TTC549 (cell line): ENCODE data around the gene LRCOL1.

Experiments used
- FAIRE-seq: peaks from 2 replicates; lab custom pipeline; 2012; peaks lifted over from hg19 to GRCh38; lab: Jason Lieb, UNC

Gene LRCOL1

DNA sequence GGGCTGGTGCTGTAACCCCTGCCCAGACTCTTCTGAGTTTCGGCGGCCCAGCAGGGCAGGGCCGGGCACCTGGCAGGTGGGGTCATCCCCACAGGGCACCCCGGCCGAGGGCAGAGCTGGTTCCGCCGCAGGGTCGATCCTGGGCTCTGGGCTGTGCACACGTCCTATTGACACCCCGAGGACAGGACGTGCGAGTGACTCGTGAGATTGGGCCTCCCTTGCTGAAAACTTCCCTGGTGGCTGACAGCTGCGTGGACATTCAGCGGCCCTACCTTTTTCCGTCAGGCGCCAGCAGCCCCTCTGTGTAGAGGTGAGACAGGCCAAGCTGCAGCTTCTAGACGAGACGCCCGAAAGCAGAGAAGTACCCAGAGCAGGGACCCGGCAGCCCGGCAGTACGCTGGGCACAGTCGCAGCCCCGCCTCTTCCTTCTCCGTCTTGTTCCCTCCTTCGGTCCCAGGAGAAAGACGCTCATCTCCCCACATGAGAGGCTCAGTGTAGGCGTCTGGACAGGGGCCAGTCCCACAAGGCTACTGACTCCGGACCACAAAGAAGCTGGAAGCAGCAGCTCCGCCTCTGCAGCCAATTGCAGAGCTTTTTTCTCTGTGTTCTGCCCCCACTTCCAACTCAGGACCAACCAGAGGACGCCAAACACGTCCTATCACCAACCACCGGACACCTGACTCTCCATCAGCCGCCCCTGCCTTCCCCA, at the start of gene LRCOL1:
LRCOL1 (minus strand) TSS at position 532 of the 709 bp plus-strand sequence. CDS start 4,331 bp downstream, outside the sequence.
- FAIRE-seq = no peak

DNA sequence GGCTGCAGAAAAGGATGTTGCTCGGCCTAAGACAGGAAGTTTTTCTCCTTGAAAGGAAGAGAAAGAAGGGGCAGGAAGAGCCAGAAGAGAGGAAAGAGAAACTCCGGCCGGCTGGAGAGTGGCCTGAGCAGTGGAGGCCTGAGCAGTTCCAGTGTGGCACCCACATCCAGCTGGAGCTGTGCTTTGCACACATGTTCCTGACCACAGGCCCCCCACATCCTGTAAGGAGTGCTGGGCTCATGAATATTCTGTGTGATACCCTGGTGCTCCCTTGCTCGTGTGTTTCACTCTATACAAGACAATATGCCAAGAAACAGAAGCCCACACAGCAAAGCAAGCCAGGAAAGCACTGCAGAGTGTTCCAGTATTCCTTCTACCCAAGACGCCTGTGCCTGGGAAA, 49.7 kb upstream of the LRCOL1 start:
- FAIRE-seq = no peak

DNA sequence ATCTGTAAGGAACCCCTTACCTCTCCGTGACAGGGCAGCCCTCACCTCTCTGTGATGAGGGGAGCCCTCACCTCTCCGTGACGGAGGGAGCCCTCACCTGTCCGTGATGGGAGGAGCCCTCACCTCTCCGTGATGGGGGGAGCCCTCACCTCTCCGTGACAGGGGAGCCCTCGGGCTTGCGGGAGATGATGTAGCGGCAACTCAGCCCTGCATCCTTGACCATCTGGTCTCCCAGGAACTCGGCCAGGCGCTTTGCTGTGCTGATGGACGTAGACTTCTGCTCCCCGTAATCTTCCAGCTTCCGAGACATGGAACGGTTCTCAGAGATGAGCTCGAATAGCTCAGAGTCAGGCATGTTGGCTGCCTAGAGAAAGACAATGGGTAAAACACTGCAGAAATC, 48.8 kb upstream of the LRCOL1 start:
- no peak for FAIRE-seq

DNA sequence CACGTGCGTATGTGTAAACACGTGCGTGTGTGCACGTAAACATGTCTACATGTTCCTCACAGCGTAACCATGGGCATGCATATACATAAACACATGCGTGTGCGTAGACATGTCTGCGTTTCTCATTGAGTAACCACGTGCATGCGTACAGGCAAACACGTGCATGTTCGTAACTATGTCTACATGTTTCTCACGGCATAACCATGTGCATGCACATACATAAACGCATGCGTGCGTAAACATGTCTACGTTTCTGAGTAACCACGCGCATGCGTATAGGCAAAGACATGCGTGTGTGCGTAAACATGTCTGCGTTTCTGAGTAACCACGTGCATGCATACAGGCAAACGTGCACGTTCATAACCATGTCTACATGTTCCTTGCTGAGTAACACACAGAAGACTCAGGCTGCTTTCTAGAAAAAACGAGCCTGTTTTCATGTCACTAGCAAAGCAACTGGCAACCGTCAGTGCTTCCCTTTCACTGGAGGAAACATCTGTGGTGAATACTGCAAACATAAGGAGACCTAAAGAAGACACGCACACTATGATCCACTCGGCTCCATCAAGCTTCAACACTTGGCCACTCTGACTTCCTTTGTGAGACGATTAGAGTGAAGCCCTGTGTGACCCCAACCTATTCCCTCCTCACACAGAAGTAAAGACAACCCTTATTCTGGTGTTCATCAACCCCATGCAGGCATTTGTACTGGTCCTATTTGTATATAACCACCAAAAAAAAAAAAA, 47.9 kb upstream of the LRCOL1 start:
- no peak for FAIRE-seq

DNA sequence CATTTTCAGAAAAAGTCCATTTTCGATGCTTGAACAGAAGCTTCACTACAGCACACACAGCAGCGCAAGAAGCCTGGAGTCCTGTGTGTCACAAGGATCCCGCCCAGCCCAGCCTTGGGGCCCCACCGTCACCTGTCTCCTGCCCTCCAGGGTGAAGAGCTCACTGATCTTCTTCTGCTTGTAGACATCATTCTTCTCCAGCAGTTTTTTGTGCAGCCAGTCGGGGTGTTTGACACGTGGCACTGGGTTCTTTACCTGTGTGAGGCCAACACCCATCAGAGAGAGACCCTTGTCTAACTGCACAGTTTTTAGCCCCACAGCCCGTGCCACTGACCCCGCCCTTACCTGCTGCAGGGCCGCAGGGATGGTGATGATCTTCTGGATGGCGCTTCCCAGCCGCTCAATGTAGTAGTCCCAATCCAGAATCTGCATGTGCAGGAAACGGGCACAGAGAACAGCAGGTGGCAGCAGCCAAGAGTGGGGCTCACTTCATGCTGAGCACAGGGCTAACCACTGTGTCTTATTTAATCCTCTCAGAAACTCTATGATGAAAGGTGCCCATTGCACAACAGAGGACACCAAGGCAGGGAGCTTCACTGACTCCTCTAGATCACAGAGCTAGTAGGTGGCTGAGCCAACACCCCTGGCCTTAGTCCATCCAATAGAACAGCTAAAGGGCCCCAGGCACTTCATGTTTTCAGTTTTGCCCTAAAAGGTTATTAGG, 46.8 kb upstream of the LRCOL1 start:
- FAIRE-seq = no peak

DNA sequence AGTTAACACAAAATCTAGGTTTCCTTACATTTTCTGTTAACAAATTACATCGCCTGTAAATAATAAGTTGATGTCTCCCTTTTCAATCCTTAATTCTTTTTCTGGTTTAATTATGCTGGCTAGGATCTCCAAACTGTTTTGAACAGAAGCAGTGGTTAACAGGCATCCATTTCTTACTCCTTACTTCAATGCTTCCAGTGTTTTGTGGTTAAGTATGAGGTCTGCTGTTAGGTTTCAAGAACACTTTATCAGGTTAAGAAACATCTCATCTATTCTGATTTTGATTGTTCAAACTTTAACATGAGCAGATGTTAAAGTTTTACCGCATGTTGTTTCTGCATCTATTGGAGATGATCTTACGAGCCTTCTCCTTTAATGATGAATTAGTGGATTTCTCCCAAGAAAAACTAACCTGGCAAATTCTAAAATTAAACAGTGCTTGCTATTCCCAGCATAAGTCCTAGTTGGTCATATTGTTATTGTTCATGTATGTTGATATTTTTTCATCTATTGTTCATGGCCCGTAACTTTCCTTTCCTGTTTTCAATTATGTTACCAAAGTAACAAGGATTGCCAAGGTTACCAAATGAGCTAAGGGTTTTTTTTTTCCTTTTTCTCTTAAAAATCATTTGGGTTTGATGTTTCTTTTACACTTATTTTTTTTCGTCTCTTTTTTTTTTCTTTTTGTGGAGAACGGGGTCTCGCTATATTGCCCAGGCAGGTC, 43.3 kb upstream of the LRCOL1 start:
- FAIRE-seq = no peak

DNA sequence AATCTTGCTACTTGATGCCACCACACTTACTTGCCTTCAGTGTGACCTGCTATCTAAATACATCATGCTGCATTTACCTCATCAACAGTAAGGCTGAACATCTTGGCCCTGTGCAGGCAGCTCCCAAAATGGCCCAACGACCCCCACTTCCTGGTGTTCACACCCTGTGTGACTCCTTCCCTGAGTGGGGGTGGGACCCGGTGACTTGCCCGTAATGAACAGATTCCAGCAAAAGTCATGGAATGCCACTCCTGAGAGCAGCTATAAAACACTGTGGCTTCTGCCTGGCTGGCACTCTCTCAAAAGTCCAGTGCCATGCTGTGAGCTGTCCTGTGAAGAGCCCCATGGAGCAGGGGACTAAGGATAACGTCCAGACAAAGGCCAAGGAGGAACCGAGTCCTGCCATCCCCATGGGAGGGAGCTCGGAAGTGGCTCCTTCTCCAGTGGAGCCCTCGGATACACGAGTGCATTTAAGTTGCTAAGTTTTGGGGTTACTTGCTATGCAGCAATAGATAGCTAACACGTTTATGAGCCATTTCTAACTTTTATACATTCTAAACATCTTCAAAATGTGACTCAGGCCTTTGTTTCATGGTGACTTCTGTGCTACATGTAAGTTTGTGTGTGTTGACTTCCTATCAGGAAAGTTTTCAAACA, 41.2 kb upstream of the LRCOL1 start:
- no peak for FAIRE-seq

DNA sequence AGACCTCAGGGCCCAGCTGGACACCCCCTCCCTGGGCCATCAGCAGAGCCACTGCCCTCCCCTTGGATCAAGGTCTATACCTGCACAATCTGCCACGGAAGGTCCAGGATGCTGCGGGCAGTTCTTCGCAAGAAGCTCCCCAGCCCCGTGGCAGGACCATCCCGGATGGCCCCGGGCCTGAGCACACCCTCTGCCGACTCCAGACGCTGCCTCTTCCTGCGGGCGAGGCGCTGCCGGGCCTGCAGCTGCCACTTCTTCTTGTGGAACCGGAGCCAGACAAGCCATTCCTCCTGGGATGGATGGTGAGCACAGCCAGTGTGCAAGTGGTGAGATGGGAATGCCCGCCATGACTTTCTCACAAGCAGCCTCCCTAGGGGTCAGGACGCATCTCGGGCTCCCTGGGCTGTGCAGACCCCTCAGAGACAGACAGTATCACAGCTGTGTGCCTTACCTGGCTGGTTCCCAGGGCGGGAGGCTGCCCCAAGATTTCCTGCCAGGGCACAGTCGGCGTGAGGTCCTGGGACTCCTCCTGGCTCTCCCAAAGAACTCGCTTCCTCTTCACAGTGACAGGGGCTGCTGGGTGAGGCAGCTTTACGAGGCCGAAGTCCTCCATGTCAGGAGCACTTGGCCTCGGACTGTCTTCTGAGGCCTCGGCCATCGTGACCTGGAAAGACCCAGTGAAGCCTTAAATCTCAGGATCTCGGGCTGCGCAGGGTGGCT, 39.0 kb upstream of the LRCOL1 start:
- no peak for FAIRE-seq

DNA sequence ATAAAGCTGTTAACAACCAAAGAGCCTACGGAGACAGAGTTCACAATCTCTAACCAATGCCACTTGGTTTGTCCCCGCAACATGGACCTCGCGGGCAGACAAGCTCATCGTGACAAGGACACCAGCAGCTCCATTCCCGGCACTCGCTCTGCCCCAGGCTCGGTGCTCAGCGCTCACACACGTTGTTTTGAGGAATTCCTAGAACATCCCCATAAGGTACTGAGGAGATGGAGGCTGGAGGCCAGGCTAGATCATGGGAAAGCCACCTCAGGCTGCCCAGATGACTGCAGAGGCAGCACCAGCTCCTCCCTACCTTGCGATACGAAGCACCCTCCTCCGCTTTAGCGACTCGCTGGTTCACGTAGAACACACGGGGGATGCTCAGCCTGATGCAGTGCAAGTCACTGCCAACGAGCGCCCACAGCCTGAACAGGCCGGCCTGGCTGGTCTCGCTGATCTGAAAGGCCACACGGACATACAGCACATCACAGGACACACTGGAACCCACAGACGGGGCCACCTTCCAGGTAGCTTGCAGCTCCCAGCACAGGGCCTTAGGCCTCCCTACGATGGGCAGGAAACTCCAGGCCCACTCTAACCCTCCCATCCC, 38.3 kb upstream of the LRCOL1 start:
- FAIRE-seq = no peak

DNA sequence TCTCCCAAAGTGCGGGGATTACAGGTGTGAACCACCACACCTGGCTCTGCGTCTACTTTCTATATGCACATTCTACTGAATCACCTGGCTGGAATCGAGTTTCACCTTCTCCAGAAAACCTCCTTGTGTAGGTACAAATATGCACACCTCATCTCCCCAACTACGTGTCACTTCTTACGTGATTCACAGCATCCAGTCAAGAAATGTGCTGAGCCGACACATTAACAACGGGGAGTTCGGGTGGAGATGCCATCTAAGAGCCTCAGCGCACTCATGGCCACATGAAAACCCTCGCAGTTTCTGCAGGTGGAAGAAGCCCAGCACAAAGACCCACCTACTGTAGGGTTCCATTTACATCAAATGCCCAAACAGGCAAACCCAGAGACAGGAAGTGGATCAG, 37.5 kb upstream of the LRCOL1 start:
- no peak for FAIRE-seq

DNA sequence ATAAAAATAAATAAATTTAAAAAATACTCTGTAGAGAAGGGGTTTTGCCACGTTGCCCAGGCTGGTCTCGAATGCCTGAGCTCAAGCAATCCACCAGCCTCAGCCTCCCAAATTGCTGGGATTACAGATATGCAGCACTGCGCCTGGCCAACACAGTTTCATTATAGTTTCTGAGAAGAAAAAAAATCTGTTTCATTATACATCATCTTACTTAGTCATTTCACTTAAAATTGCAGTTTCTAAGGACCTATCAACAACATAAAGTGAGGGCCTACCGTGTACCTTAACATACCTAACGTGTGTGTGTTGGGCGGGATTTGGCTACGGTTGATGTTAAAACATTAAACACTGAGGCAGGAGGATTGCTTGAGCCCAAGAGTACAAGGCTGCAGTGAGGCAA, 36.5 kb upstream of the LRCOL1 start:
- no peak for FAIRE-seq

DNA sequence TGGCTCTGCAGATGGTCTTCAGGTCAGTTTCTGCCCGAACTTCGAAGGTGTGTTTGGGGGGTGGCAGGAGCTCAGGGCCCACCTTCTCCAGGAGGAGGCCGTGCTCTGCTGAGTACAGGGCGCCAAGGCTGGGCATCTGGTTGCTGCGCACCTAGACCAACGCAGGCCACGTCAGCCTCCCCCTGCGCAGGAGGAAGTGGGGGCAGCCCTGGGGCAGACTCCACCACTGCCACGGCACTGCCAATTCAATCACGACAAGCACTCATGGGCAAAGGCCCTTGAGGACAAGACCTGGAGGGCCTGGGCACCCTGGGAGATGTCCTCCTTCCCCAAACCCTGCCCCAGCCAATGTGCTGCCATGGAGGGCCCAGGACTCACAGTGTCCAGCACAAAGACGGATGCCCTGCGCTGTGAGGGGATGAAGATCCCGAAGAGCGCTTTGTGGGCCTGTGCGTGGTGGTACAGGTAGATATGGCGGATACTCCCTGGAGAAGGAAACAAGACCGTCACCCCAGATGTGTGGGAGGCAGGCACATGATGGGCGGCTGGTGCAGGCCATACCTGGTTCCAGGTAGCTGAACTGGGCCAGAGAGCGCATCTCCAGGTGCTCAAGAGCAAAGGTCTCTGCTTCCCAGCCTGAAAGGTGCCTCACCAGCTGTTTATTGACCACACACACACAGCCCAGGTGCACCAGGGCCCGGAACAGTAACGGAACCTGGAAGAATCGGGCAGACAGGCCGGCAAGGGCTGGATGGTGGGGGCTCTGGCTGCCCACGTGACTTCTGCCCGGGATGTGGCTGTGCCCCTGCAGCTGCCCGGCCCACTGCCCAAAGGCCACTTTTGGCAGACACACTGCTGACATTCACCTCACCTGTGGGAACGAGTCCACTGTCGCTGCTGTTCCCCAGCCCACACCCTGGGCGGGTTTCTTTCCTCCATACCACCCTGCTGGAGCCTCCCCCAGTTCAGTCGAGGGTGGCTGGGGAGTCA, 32.8 kb upstream of the LRCOL1 start:
- no peak for FAIRE-seq

DNA sequence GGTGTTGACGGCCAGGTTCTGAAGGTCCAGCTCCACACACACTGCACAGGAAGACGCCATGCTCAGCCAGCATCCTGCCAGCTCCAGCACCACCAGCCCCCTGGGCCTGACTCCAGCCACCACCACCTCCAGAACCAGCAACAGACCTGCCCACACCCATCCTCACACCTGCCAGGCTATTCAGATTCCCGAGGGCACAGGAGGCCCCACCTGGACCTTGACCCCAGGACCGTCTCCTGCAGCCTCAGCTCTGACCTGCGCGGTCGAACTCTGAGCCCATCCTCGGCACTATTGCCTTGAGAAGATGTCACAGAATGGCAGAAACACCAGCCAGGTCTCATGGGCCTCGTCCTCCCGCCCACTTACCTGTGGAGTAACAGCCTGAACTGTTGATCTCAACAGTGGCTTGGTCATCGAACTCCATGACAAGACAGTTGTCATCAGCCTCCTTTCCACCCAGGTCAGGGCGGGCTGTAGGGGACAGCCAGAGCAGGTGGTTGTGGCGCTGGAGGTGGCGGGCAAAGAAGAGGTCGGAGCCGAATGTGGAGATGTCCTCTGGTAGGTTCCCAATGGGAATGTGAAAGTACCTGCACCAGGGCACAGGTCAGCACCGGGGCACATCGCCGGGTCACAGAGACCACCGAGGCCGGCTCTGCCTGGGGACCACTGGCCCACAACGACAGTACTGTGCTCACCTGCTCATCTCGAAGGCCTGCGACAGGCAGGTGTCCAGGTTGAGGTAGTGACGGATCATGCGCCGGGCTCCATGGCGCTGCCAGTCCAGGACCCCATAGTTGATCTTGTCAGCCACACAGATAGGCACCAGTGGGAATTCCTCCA, 31.6 kb upstream of the LRCOL1 start:
- FAIRE-seq = no peak

DNA sequence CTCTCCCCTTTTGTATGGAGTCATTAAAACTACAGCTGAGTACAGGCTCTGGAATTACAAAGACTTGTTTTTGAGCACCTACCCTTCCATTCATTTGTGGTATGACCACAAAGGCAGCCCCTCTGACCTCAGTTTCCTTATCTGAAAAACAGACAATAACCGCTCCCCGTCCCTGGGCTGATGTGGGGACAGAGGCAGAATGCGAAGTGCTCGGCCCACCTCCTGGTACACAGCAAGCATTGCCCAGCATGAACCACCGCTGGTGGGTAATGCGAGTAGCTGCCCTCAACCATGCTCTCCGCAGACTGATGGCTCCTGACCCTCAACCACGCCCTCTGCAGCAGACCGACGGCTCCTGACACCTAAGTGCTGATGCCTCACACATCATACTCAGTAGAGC, 30.6 kb upstream of the LRCOL1 start:
- FAIRE-seq = no peak

DNA sequence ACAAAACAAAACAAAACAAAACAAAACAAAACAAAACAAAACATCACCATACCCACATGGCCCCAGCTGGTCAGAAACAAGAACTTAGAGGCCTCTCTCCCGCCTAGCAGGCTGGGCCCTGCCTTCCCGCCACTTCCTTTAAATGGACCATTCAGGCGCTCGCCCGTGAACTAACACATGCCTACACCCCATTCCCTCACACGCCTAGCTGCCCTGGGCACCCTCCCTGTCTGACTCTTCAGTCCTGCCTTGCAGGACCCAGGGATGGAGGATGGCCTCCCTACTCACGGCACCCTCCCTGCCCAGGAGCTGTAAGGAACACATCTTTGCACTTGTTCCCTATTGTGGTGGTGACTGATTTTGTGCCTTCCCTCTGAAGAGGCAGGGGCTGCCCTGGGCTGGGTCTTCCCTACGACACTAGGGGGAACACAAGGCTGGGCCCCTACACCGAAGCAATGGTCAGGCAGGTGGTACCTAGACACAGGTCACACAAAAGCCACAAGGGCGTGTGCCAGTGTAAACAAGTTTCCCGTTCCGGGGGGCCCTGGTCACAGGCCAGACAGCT, 29.7 kb upstream of the LRCOL1 start:
- no peak for FAIRE-seq

DNA sequence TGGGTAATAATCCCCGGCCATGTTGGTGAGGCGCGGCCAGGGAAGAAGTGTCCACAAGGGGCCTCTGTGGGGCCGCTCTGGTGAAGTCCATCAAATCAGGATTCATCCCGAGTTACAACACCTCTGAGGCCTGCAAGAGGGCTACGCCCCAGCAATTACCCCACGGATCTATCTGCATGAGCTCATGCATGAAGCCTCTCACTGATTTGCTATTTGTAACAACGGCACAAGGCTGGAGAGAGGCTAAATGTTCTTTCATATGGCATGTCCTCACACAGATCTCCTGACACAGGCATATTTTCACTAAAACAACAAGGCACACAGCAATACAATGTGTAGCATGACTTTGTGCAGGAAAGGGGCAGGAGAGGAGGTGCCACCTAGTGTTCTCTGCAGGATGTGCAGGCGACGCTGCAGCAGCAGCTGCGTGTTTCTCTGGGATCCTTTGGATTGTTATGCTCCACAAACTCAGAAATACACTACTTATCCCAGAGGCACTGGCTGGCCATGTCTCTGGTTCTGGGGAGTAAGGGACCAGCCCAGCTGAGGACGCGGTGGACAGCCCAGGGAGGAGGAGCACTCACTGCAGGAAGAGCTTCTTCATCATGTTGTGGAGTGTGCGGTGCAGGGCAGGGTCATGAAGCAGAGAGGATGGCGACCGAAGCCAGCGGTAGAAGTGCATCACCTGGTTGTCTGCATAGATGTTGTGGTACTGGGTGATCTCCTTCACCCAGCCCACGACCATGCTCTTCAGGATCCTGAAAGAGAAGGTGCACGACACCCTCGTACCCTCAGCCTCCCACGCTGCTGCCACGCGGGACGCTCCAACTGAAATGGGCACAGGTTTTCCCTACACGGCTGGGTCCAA, 28.4 kb upstream of the LRCOL1 start:
- FAIRE-seq = no peak

DNA sequence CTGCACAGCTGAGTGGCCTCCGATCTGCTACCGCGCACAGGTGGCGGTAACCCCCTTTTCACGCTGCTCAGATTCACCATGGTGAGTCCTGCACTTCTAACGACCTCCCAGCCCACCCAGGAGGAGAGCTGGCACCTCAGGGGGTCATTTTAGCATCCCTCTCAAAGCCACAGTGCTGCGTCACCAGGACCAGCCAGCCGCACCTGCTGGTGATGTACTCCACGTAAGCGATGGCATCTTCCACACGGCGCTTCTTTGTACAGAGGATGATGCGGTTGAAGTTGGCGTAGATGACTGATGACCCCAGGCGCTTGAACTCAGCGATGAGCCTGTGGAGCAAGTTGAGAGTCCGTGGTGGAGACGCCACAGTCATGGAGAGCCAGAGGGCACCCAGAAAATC, 27.4 kb upstream of the LRCOL1 start:
- no peak for FAIRE-seq
